K562 (cell line): Measurements from ENCODE around the gene MACROD2. TPM values are rescaled to one million over a fixed set of nuclear protein-coding genes. Genes with fewer than 3 reads are reported as not detected.
A peak's percentile ranks its signal among the peaks of the same experiment; 100 is the strongest.

Source experiments
- ATAC-seq: fragments of 200-7000 bp; cut with Tn5 transposase; 3 replicates; pipeline ENCODE4 v1.9.1; 2020; ENCODE audit warnings: moderate library complexity
- Bru-seq: library from RNA; stranded (reverse); fragments of 400-500 nt; gene quantifications from one replicate; lab custom pipeline; 2021; lab: Mats Ljungman, UMichigan
- BruChase-seq, 2 experiments: library from RNA; stranded (reverse); fragments of 400-500 nt; gene quantifications; one replicate each; lab custom pipeline; 2021; lab: Mats Ljungman, UMichigan
- BruUV-seq: library from RNA; stranded (reverse); fragments of 400-500 nt; replicated peaks from 2 replicates; lab custom pipeline; 2021; lab: Mats Ljungman, UMichigan
- CTCF ChIA-PET: fragments of 300-600 bp; formaldehyde crosslinking; extraction: SDS; loops from one replicate; lab custom pipeline; 2021; ENCODE audit warnings: low intra/inter-chr PET ratio; lab: Yijun Ruan, JAX
- POLR2A ChIA-PET: fragments of 300-600, 350-650 bp; sonication (Branson Sonifier 250); formaldehyde crosslinking; extraction: SDS; loops from one replicate; lab custom pipeline; 2021; ENCODE audit warnings: antibody characterized with exemption, inconsistent platforms; lab: Yijun Ruan, JAX
- DNase-seq, 4 experiments: peaks; one replicate each; pipeline versions ENCODE4 v3.0.0 to v3.0.0-alpha.2; 2011 to 2018; ENCODE audit warnings: low spot score in 3 of 4, mixed read lengths in 3 of 4; ENCODE audit errors: extremely low read depth in 1 of 4
- FAIRE-seq: peaks from 2 replicates; lab custom pipeline; 2011; peaks lifted over from hg19 to GRCh38; lab: Jason Lieb, UNC
- H2AFZ ChIP-seq: 2 replicates; pipeline ENCODE4 v1.6.0; 2011; ENCODE audit warnings: low read depth, low read length, control low read depth, inconsistent platforms
- H3K27ac ChIP-seq: fragments of 200-600 bp; 3 replicates; pipeline ENCODE4 v1.8.0; 2011; ENCODE audit warnings: low read depth, mild to moderate bottlenecking, control low read depth, inconsistent platforms, low read length, moderate library complexity, mixed read lengths; ENCODE audit errors: extremely low read depth
- H3K27me3 ChIP-seq, 2 experiments: fragments of 300-600 bp in 1 of 2; 2 replicates in 1 of 2; 3 replicates in 1 of 2; pipeline versions ENCODE4 v1.6.0 to v1.8.0; 2011; ENCODE audit warnings: inconsistent platforms in 2 of 2, low read length in 2 of 2, mild to moderate bottlenecking in 1 of 2, mixed read lengths in 1 of 2, moderate library complexity in 1 of 2; ENCODE audit not compliant: control insufficient read depth in 2 of 2, insufficient read depth in 2 of 2
- H3K36me3 ChIP-seq: fragments of 300-600 bp; 3 replicates; pipeline ENCODE4 v1.8.0; 2011; ENCODE audit warnings: mild to moderate bottlenecking, low read length, inconsistent platforms; ENCODE audit not compliant: control insufficient read depth, insufficient read depth
- H3K4me1 ChIP-seq, 2 experiments: fragments of 200-600 bp in 1 of 2; replicated peaks in 1 of 2; 2 replicates in 1 of 2; 3 replicates in 1 of 2; pipeline versions ENCODE4 v1.5.1 to v1.8.0; 2011; ENCODE audit warnings: inconsistent platforms in 2 of 2, low read length in 2 of 2, mild to moderate bottlenecking in 1 of 2, mixed read lengths in 1 of 2, moderate library complexity in 1 of 2; ENCODE audit not compliant: control insufficient read depth in 2 of 2, insufficient read depth in 2 of 2
- H3K4me2 ChIP-seq: 2 replicates; pipeline ENCODE4 v1.6.1; 2011; ENCODE audit warnings: low read length, control low read depth, inconsistent platforms, mixed read lengths; ENCODE audit not compliant: insufficient read depth
- H3K4me3 ChIP-seq: fragments of 200-600 bp; sonication (generic), shearing (Covaris generic); 2 replicates; pipeline ENCODE4 v1.5.1; 2016; ENCODE audit warnings: control low read depth, inconsistent platforms
- H3K79me2 ChIP-seq: fragments of 200-600 bp; 3 replicates; pipeline ENCODE4 v1.8.0; 2011; ENCODE audit warnings: low read length, inconsistent platforms; ENCODE audit not compliant: control insufficient read depth, insufficient read depth
- H3K9ac ChIP-seq, 2 experiments: 2 replicates each; pipeline versions ENCODE4 v1.6.0 to v1.6.1; 2011; ENCODE audit warnings: low read depth in 2 of 2, low read length in 2 of 2, control low read depth in 1 of 2, inconsistent platforms in 1 of 2, mild to moderate bottlenecking in 1 of 2, mixed read lengths in 1 of 2; ENCODE audit not compliant: insufficient read depth in 1 of 2
- H3K9me1 ChIP-seq: one replicate; pipeline ENCODE4 v1.6.0; 2011; ENCODE audit warnings: inconsistent platforms, mild to moderate bottlenecking, low read length, moderate library complexity; ENCODE audit not compliant: control insufficient read depth, insufficient read depth
- H3K9me3 ChIP-seq: replicated peaks from 2 replicates; pipeline ENCODE4 v1.5.1; 2011; ENCODE audit warnings: low read depth, low read length, inconsistent platforms; ENCODE audit not compliant: control insufficient read depth, insufficient read depth
- H4K20me1 ChIP-seq: replicated peaks from 2 replicates; pipeline ENCODE4 v1.6.1; 2011; ENCODE audit warnings: low read length, inconsistent platforms, mixed read lengths; ENCODE audit not compliant: control insufficient read depth, insufficient read depth
- NRF1 ChIP-seq, 2 experiments: fragments of 450-650 bp; IDR thresholded peaks in 1 of 2; conservative IDR thresholded peaks in 1 of 2; 2 replicates each; pipeline ENCODE4 v1.6.1; 2014; ENCODE audit warnings: mild to moderate bottlenecking in 2 of 2
- ZBTB43 ChIP-seq: sonication (generic); formaldehyde crosslinking; IDR thresholded peaks from 2 replicates; pipeline ENCODE4 v1.8.0; 2023; ENCODE audit warnings: mild to moderate bottlenecking, missing genetic modification reagents
- WGBS: fragments of 100-300 bp; shearing (Covaris generic); methylation state at CpG from one replicate; pipeline ENCODE4 v1.1.6; 2016; ENCODE audit warnings: low coverage, mixed read lengths; ENCODE audit not compliant: insufficient coverage; ENCODE audit errors: missing lambda C conversion rate; 5-methylcytosine and 5-hydroxymethylcytosine counted together
- in situ Hi-C: fragments of 300-500 bp; cut with MboI; formaldehyde crosslinking; loops from 4 replicates; pipeline ENCODE4 v1.15.0; 2018; ENCODE audit warnings: inconsistent platforms, mixed read lengths
- intact Hi-C: fragments of 100-400 bp; cut with micrococcal nuclease; formaldehyde crosslinking; loops from 2 replicates; pipeline ENCODE4 v1.14.2; 2022
- long read RNA-seq, 3 experiments: library from polyadenylated mRNA in 2 of 3; library from RNA in 1 of 3; unstranded in 2 of 3; stranded (forward) in 1 of 3; transcript quantifications; one replicate each; pipeline ENCODE4 v2.0.0, GENCODE V29; 2019 to 2022
- polyA minus RNA-seq, 3 experiments: library from RNA; depleted of rRNA, polyadenylated mRNA; stranded (reverse); fragments of >200 nt; gene quantifications; 2 replicates each; pipeline ENCODE4 v1.2.3, GENCODE V29; 2011
- polyA plus RNA-seq, 8 experiments: library from polyadenylated mRNA; depleted of rRNA in 4 of 8; stranded (reverse) in 5 of 8; unstranded in 3 of 8; fragments of >200 nt; fragmentation: Nextera tagmentation in 2 of 8; fragmentation: Illumina TruSeq in 1 of 8; extraction: Ambion mirVana in 2 of 8; extraction: Trizol in 1 of 8; gene quantifications; 2 replicates each; pipeline versions ENCODE4 v1.2.1 to v1.2.3, GENCODE V29; 2011 to 2014; ENCODE audit warnings: inconsistent platforms in 1 of 8, missing spikeins in 1 of 8
- total RNA-seq, 7 experiments: library from RNA; depleted of rRNA in 6 of 7; stranded (reverse); fragments of >200 nt in 6 of 7; fragmentation: Illumina TruSeq in 2 of 7; extraction: Trizol in 2 of 7; gene quantifications; 2 replicates each; pipeline versions ENCODE4 v1.2.1 to v1.2.3, GENCODE V29; 2011 to 2021; ENCODE audit warnings: low replicate concordance in 1 of 7

The MACROD2 gene
- not detected in 2 replicates for total RNA-seq (2011; cell fraction: chromatin; rRNA removed; ENCODE audit: low replicate concordance)
- not detected in 2 replicates for total RNA-seq (2011; cell fraction: nucleolus; rRNA removed)
- total RNA-seq (2011; cell fraction: nucleoplasm; rRNA removed): not detected in 2 replicates
- total RNA-seq (2014; rRNA removed) (not detected in 2 replicates), total RNA-seq (2014; rRNA removed; fragmentation: Illumina TruSeq; extraction: Trizol) (not detected in 2 replicates), total RNA-seq (2015; rRNA removed; fragmentation: Illumina TruSeq; extraction: Trizol) (not detected in 2 replicates), total RNA-seq (2021) (not detected in 2 replicates), polyA plus RNA-seq (2011; rRNA removed) (not detected in 2 replicates), polyA plus RNA-seq (2014; fragmentation: Illumina TruSeq; extraction: Trizol) (not detected in 2 replicates), polyA plus RNA-seq (2014; fragmentation: Nextera tagmentation; extraction: Ambion mirVana) (not detected), polyA plus RNA-seq (2014; rRNA removed) (not detected in 2 replicates), polyA minus RNA-seq (2011; rRNA and poly(A)+ RNA removed) (not detected in 2 replicates), Bru-seq, nascent RNA (percentile 5 among the genes with signal in this experiment), BruChase-seq, experiment 1, labeled RNA remaining after a 2-hour chase (percentile 4 among the genes with signal in this experiment), BruChase-seq, experiment 2, labeled RNA remaining after a 6-hour chase (percentile 5 among the genes with signal in this experiment)
- not detected in 2 replicates for polyA plus RNA-seq (2011; cell fraction: cytosol; rRNA removed)
- polyA plus RNA-seq (2011; cell fraction: nucleus; rRNA removed): not detected in 2 replicates
- polyA plus RNA-seq (2012): not detected in 2 replicates
- polyA minus RNA-seq (2011; cell fraction: cytosol; rRNA and poly(A)+ RNA removed): not detected in 2 replicates
- not detected in 2 replicates for polyA minus RNA-seq (2011; cell fraction: nucleus; rRNA and poly(A)+ RNA removed)
- long read RNA-seq, experiment 1: 0 reads
- long read RNA-seq, experiment 2: 0 reads
- long read RNA-seq, experiment 3: 0 reads

GRCh38 chr20:13995086-13995665, at the start of gene MACROD2:
MACROD2 (plus strand) TSS chr20:13995516.
- intact Hi-C loops (no loop called here), in situ Hi-C loops (no loop called here)
- no TSS peak for BruUV-seq
- FAIRE-seq (no peak), DNase-seq (peak in 2 of 4 experiments; percentile 4 to 7), ATAC-seq (no peak; the same call in 2 of the 3 replicates)
- Histone ChIP-seq H3K9me1 (no peaks in the 10 kb centered on the region), H3K9ac (no peak within 1 kb of the TSS), H3K4me2 (no peak within 1 kb of the TSS), H3K79me2 (no peaks in the 10 kb centered on the region), H3K9me3 (no peaks in the 10 kb centered on the region), H3K36me3 (no peaks in the 10 kb centered on the region), H2AFZ (no peak within 1 kb of the TSS), H3K27me3 (no peaks in the 10 kb centered on the region), H3K27ac (no peak within 1 kb of the TSS), H3K4me1 (no peaks in the 10 kb centered on the region), H4K20me1 (no peaks in the 10 kb centered on the region), H3K4me3 (no peak within 1 kb of the TSS)
- CTCF ChIA-PET: no interaction called here
- 64% methylated on average over 17 of the region's 61 CpGs for WGBS
- peak; percentile 39 to 60; a peak in 3 of 4 replicates for TF ChIP-seq NRF1 (conservative IDR thresholded peaks at IDR 0.05 in 1 of 2, IDR thresholded peaks at IDR 0.05 in 1 of 2)
- no peak for TF ChIP-seq ZBTB43
- POLR2A ChIA-PET: interaction anchor here (0.6 kb wide), 1 partner anchor 761 kb away, joined by 5 read pairs; no protein-coding TSS in a partner anchor
